Brain microvascular endothelial cell (primary cell): ENCODE results near the gene SMIM5.

Experiments used
- DNase-seq: peaks from one replicate; pipeline ENCODE4 v3.0.0-alpha.2; 2020
- H3K27ac ChIP-seq: fragments of 250-450 bp; sonication (Bioruptor Pico); 2 replicates; pipeline ENCODE4 v1.5.1; 2020; ENCODE audit warnings: mild to moderate bottlenecking, moderate library complexity
- H3K27me3 ChIP-seq: fragments of 250-450 bp; sonication (Bioruptor Pico); replicated peaks from 2 replicates; pipeline ENCODE4 v1.5.1; 2020; ENCODE audit warnings: mild to moderate bottlenecking
- H3K36me3 ChIP-seq: fragments of 250-450 bp; sonication (Bioruptor Pico); replicated peaks from 2 replicates; pipeline ENCODE4 v1.5.1; 2020; ENCODE audit warnings: mild to moderate bottlenecking
- H3K4me3 ChIP-seq: 2 replicates; pipeline ENCODE4 v1.5.1; 2011; ENCODE audit warnings: low read depth, mild to moderate bottlenecking, control low read depth, low read length, moderate library complexity
- CTCF ChIP-seq: IDR thresholded peaks from 2 replicates; pipeline ENCODE4 v1.5.1; 2011; ENCODE audit warnings: low read depth, mild to moderate bottlenecking, moderate library complexity, low read length, control low read depth, inconsistent platforms; ENCODE audit errors: missing control alignments
- in situ Hi-C: cut with HindIII; loops from 2 replicates; pipeline ENCODE4 v1.10.0; 2017; ENCODE audit warnings: low sequenced_read_pairs, low pct_ligation_motif_present

The SMIM5 gene

GRCh38 chr17:75652934-75653549 is 19.8 kb downstream of the SMIM5 start:
- peak; percentile 95 for TF ChIP-seq CTCF
- peak; percentile 9 for DNase-seq
- no peak overlapping the region for H3K4me3 ChIP-seq
- no peaks in the 10 kb centered on the region for H3K27me3 ChIP-seq
- H3K36me3 ChIP-seq: peaks cover 9% of the 10 kb centered on the region
- no peak overlapping the region for H3K27ac ChIP-seq
- in situ Hi-C loops: no loop called here

- in situ Hi-C loops: no loop called here
- no peak for DNase-seq
- no peak for TF ChIP-seq CTCF
These were observed 20.9 kb downstream of the SMIM5 start for GRCh38 chr17:75654176-75654575.

GRCh38 chr17:75658237-75658636 is 25.0 kb downstream of the SMIM5 start:
- in situ Hi-C loops: no loop called here
- Histone ChIP-seq H3K27ac (no peak overlapping the region), H3K4me3 (no peak overlapping the region), H3K36me3 (peaks cover 2% of the 10 kb centered on the region), H3K27me3 (no peaks in the 10 kb centered on the region)
- no peak for TF ChIP-seq CTCF
- no peak for DNase-seq

More at GRCh38 chr17:75654176-75654575, 20.9 kb downstream of the SMIM5 start:
- Histone ChIP-seq H3K27ac (no peak overlapping the region), H3K36me3 (peaks cover 9% of the 10 kb centered on the region), H3K4me3 (no peak overlapping the region), H3K27me3 (no peaks in the 10 kb centered on the region)

GRCh38 chr17:75661531-75661930 is 28.3 kb downstream of the SMIM5 start:
- in situ Hi-C loops: no loop called here
- Histone ChIP-seq H3K27ac (no peak overlapping the region), H3K27me3 (no peaks in the 10 kb centered on the region), H3K4me3 (no peak overlapping the region), H3K36me3 (peaks cover 6% of the 10 kb centered on the region)
- TF ChIP-seq CTCF: no peak
- no peak for DNase-seq

GRCh38 chr17:75662511-75662910 is 29.3 kb downstream of the SMIM5 start:
- H3K27me3 ChIP-seq: no peaks in the 10 kb centered on the region
- in situ Hi-C loops: no loop called here
- no peak overlapping the region for H3K4me3 ChIP-seq
- no peak overlapping the region for H3K27ac ChIP-seq
- DNase-seq: no peak
- H3K36me3 ChIP-seq: peaks cover 6% of the 10 kb centered on the region
- TF ChIP-seq CTCF: no peak

GRCh38 chr17:75664099-75664549 is 30.9 kb downstream of the SMIM5 start:
- Histone ChIP-seq H3K27ac (no peak overlapping the region), H3K36me3 (peaks cover 14% of the 10 kb centered on the region), H3K4me3 (no peak overlapping the region), H3K27me3 (no peaks in the 10 kb centered on the region)
- no peak for DNase-seq
- in situ Hi-C loops: no loop called here
- TF ChIP-seq CTCF: no peak
